ENCODE data around the gene ZG16.

ZG16 gene

DNA sequence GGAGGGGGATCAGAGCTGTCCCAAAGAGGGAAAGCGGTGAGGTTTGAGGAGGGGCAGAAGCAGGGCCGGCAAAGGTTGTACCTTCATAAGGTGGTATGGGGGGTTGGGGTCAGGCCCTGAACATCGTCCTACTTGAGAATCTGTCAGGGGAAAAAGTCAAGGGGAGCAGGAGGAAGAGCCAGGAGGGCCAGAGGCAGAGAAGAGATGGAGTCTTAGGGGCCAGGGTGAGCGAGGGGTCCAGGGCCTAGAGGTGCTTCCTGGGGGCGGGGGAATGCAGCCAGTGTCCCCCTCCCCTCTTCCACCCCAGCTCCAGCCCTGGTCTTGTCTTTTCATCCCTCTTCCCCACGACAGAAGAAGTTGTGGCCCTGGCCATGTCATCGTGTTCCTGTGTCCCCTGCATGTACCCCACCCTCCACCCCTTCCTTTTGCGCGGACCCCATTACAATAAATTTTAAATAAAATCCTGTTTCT lies 32.7 kb downstream of the ZG16 start:
- FAIRE-seq, result no peak

GRCh38 chr16:29811170-29811895 lies 33.3 kb downstream of the ZG16 start:
- FAIRE-seq, result peak; percentile 93

- no peak for FAIRE-seq
These were observed 34.0 kb downstream of the ZG16 start, which contains the start of gene PRRT2 for GRCh38 chr16:29811896-29812665. Gene PRRT2, plus strand, starts transcription at chr16:29812193. Its CDS starts 862 bp downstream, at chr16:29813055.

DNA sequence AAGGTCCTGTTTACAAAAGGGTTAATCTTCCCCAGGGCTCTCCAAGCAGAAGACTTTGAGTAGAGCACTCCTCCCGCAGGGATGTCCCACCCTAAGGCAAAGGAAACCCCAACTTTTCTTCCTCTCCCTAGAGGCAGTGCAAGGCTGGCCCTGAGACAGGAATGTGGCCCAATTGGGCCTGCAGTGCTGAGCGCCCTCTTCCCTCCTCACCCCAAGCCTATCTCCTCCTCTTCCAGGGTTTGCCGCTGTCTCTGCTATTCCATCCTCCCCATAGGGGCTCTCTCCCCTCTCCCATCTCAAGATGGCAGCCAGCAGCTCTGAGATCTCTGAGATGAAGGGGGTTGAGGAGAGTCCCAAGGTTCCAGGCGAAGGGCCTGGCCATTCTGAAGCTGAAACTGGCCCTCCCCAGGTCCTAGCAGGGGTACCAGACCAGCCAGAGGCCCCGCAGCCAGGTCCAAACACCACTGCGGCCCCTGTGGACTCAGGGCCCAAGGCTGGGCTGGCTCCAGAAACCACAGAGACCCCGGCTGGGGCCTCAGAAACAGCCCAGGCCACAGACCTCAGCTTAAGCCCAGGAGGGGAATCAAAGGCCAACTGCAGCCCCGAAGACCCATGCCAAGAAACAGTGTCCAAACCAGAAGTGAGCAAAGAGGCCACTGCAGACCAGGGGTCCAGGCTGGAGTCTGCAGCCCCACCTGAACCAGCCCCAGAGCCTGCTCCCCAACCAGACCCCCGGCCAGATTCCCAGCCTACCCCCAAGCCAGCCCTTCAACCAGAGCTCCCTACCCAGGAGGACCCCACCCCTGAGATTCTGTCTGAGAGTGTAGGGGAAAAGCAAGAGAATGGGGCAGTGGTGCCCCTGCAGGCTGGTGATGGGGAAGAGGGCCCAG lies 34.9 kb downstream of the ZG16 start:
- no peak for FAIRE-seq

- FAIRE-seq, result no peak
These were observed 35.8 kb downstream of the ZG16 start for GRCh38 chr16:29813644-29814562.

DNA sequence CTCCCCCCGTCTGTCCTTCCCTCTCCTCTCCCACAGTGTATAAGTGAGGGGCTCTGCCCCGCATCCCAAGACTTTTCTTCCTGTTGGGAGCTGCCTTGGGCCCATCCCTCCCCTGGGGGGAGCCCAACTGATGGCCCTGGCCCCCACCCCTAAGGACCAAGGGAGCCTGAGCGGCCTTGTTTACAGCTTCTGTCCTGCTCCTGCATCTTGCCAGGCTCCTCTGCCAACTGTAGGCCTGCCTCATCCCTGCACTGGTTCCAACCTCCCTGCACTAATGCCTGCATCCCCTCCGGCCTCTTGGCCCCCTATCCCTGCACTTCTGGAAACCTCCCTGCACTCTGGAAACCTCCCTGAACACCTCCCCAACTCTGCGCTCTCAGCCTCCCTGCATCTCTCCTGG lies 36.5 kb downstream of the ZG16 start:
- no peak for FAIRE-seq

GRCh38 chr16:29815032-29815721 lies 37.1 kb downstream of the ZG16 start:
- no peak for FAIRE-seq

- FAIRE-seq, result peak; percentile 78
These were observed 38.0 kb downstream of the ZG16 start, which contains the start of gene PAGR1 for GRCh38 chr16:29815793-29816693. Gene PAGR1, plus strand, starts transcription at chr16:29816152. Its CDS starts 374 bp downstream, at chr16:29816526.

- no peak for FAIRE-seq
These were observed 38.8 kb downstream of the ZG16 start for GRCh38 chr16:29816694-29817441.

DNA sequence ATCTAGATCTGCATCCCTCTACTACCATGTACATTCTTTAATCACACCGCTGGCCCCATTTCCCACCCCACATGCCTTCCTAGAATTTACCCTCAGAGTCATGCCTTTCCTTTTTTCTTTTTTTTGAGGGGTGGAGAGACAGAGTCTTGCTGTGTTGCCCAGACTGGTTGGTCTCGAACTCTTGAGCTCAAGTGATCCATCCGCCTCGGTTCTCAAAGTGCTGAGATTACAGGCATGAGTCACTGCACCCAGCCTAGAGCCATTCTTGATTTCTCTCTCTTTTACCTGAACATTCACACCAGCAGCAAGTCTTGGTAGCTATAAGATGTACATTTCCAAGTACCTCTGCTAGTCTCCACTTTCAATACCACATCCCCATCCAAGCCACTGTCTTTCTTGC lies 40.0 kb downstream of the ZG16 start:
- FAIRE-seq, result no peak

- FAIRE-seq, result no peak
These were observed 41.5 kb downstream of the ZG16 start for GRCh38 chr16:29819506-29819905.

- no peak for FAIRE-seq
These were observed 42.2 kb downstream of the ZG16 start, which contains the start of gene MVP for GRCh38 chr16:29820271-29820701. Gene MVP, plus strand, starts transcription at chr16:29820462. Its CDS starts 10,088 bp downstream, at chr16:29830550.

- no peak for FAIRE-seq
These were observed 42.9 kb downstream of the ZG16 start for GRCh38 chr16:29820730-29821642.

GRCh38 chr16:29821643-29822115 lies 43.6 kb downstream of the ZG16 start:
- no peak for FAIRE-seq

DNA sequence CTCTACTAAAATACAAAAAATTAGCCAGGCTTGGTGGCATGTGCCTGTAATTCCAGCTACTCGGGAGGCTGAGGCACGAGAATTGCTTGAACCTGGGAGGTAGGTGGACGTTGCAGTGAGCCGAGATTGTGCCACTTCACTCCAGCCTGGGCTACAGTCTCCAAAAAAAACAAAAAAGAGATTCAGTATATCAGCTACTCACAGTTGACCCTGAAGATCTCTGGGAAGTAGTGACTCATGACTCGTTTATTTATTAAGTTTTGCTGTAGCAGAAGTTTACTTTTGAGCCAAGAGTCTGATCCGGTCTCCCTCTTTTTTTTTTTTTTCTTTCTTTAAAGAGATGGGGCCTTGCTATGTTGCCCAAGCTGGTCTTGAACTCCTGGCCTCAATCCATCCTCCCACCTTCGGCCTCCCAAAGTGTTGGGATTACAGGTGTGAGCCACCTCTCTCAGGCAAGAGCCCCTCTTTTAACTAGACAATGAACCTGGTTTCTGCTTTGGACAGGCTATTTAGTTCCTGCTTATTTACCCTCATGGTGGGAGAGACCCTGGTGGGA lies 46.6 kb downstream of the ZG16 start:
- FAIRE-seq, result no peak

DNA sequence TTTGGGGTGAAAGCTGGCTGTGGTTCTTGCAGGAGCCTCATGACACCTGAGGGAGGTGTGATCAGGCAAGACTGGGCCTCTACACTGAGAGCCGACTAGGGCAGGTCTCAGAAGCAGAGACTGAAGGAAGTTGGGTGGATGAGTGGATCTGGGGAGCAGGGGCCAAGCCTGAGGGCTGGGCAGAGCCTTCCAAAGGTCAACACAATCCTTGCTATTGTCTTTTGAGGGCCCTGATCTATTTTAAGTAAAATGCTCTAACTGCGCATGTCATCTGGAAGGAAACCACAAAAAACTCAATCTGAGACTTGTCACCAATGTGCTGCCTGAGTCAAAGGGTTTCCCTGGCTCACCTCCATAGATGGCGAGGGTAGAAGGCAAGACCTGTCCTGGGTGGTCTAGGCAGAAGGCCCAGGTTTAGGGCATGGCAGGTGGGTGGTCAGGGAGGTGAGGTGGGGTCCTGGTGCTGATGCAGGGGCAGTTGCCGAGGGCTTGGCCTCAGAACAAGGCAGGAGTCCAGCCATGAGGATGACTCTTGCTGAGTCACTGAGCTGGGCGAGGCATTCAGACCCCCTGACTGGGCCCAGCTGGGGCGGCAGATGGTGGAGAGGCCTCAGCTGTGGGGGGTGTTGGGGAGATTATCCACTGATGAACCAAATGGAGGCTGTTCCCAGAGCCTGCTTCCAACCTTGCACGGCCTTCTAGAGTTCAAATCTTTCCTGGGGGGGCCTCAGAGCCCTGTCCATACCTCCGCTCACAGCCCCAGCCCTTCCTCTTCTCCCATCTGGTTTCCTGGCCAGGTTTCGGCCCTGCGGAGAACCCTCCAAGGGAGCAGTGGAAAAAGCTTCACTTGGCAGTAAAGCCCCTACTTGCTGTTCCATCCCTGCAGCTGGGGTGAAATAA lies 47.3 kb downstream of the ZG16 start:
- FAIRE-seq, result no peak

All from endometrium (tissue), 2 donors.